GM18909 (cell line): ENCODE measurements around the gene FILIP1L.

Experiments
- ATAC-seq: cut with Tn5 transposase; IDR thresholded peaks from one replicate; pipeline ENCODE4 v1.9.1; 2021; ENCODE audit warnings: mild to moderate bottlenecking; ENCODE audit not compliant: unreplicated experiment, poor library complexity

FILIP1L gene

GRCh38 chr3:99833617-99834205, 280.6 kb downstream of the FILIP1L start:
- ATAC-seq, result no peak

DNA sequence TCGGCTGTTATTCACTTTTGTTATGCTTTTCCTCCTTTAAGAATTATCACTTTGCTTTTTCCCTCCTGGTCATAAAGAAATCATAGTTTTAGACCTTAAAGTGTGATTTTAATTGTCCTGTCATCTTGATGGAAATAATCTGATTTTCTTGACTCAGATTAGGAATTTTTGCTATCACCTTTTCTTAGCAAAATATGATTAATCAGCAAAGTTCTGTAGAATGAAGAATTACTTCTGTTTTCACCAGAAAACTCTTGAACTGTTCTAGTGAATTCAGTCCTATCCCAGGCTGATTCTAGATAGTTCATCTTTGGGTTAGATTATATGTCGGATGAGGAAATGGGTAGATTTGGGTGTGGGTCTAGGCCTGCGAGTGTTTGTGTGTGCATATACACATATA, 284.5 kb downstream of the FILIP1L start:
- ATAC-seq, result no peak

GRCh38 chr3:99825004-99825640, 289.2 kb downstream of the FILIP1L start:
- ATAC-seq, result no peak

DNA sequence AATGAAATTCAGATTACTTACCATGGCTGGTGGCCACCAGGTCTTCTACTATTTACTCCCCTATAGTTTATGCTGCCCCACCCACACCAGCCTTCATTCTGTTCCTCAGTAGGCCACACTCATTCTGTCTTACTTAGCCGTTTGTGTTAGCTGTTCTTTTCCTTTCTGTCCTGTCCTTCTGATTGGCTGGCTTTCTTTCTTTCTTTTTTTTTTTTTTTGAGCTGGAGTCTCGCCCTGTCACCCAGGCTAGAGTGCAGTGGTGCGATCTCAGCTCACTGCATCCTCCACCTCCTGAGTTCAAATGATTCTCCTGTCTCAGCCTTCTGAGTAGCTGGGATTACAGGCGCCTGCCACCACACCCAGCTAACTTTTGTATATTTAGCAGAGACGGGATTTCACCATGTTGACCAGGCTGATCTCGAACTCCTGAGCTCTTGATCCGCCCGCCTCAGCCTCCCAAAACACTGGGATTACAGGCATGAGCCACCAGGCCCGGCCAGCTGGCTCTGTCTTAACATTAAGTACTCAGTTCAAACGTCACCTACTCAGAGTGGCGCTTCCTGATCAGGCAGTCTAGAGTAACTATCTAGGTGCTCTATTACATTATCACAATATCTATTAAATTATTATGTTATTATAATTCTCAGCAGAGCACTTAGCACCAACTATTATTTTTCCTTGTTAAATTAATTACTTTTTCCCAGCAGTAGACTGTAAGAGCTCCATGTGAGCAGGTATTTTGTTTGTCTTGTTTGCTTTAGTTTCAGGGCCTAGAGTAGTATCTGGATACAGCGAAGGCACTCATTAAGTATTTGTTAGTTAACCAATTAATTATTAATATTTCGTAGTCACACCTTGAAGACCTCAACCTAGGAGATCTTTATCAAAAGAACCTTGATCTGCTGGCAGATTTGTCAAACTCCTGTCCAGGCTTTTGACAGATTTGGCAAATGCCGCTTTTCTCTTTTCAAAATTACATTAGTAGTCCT, 290.3 kb downstream of the FILIP1L start:
- no peak for ATAC-seq

DNA sequence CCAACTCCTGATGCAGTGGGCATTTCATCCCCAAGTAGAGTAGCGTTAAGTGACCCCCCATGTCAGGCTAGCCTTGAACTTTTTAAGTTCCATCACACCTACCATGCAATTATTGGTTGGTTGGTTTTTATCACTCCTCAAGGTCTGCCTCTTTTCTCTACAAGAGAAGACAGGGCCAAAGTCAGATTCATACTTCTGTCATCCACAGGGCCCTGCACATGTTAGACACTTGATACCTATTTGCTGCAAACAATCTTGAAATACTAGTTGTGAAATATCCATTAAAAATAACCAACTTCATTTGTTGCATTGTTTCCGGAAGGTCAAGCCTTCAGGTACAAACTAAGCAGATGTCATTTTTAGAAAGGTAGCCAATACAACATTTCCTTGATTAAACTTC, 295.5 kb downstream of the FILIP1L start:
- ATAC-seq, result no peak

GRCh38 chr3:99817437-99818240, 296.7 kb downstream of the FILIP1L start, which contains the start of gene CMSS1:
Gene CMSS1, plus strand, starts transcription at chr3:99817862.
- ATAC-seq, result peak; percentile 99

GRCh38 chr3:99817047-99817436, 297.3 kb downstream of the FILIP1L start:
- peak; percentile 0 for ATAC-seq

DNA sequence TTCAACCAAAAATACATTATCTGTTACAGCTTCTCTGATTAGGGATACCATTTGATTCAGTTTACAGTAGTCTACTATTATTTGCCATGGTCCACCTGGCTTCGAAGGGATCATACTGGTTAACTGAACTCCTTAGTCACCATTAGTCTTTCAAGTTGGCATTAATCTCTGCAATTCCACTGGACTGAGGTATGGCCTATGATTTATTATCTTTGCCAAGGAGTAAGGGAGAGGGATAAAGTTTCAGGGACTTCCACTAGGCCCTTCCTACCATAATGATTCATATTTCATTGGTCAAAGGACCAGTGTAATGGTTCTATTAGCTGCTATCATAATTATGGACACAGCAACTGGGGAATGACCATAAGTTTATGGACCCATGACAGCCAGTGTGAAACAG, 303.9 kb downstream of the FILIP1L start:
- no peak for ATAC-seq

GRCh38 chr3:99809565-99809964, 304.7 kb downstream of the FILIP1L start:
- ATAC-seq, result no peak

DNA sequence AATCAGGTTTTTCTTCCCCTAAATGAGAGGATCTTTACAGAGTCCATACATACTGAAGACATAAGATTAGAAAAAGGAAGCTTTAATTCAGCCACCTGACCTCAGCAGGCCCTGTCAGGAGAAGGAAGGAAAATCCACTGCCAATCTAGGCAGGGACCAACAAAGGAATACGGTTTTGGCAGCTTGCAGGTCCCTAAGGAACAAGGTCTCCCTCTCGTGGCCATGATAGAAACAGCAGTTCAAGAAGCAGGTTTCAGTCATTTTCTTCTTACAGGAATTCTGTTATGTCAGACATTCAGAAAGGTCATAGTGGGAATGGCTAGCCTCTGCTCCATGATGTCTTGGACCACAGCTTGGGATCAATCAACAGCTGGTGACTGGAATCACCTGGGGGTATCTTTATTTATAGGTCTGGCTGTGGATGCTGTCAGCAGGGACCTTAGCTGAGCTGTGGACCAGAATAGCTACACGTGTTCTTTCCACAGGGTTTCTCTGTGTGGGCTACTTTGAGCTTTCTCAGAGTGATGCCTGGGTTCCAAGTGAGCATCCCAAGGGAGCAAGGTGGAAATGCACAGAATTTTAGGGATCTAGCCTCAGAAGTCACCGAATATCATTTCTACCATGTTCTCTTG, 306.0 kb downstream of the FILIP1L start:
- ATAC-seq, result peak; percentile 64

GRCh38 chr3:99805160-99805559, 309.1 kb downstream of the FILIP1L start:
- no peak for ATAC-seq

DNA sequence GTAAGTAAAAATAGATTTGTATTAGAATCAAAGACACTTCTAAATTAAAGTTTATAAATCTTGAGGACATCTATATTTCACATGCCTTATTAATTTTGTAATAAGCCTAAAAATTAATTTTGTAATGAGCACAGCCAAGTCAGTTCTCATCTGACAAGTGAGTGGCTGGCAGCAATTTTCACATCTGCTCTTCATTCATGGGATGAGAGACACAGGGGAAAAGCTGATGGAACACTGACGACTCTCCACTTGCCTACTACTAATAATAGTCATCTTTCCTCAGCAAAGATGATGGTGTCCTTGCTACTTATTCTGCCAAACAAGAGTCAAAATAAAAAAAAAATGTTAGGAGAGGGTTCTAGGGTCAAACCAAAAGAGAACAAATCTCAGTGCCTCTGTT, 311.0 kb downstream of the FILIP1L start:
- ATAC-seq, result no peak

DNA sequence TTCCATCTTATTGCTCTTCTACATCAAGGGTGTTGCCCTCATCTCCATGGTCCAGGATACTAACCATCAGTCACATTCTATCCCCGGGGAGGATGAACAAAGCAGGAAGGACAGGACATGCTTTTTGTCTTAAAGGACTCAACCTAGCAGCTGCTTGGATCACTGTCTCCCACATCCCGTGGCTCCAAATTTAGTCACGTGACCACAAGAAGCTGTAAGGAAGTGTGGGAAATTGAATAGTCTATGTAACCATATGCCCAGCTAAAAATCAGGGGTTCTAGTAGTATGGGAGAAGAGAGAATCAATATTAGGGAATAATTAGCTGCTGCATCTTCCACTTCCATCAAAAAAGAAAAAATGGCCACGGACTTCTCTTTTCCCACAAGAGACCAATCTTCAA, 314.9 kb downstream of the FILIP1L start:
- no peak for ATAC-seq

DNA sequence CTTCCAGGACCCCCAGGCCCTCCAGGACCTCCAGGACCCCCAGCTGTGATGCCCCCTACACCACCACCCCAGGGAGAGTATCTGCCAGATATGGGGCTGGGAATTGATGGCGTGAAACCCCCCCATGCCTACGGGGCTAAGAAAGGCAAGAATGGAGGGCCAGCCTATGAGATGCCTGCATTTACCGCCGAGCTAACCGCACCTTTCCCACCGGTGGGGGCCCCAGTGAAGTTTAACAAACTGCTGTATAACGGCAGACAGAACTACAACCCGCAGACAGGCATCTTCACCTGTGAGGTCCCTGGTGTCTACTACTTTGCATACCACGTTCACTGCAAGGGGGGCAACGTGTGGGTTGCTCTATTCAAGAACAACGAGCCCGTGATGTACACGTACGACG, 318.7 kb downstream of the FILIP1L start:
- ATAC-seq, result no peak

DNA sequence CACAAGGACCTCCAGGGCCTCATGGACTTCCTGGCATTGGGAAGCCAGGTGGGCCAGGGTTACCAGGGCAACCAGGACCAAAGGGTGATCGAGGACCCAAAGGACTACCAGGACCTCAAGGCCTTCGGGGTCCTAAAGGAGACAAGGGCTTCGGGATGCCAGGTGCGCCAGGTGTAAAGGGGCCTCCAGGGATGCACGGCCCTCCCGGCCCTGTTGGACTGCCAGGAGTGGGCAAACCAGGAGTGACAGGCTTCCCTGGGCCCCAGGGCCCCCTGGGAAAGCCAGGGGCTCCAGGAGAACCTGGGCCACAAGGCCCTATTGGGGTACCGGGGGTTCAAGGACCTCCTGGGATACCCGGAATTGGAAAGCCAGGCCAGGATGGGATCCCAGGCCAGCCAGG, 319.8 kb downstream of the FILIP1L start:
- ATAC-seq, result no peak

- peak; percentile 96 for ATAC-seq
Measured at GRCh38 chr3:99789011-99789721, 325.1 kb downstream of the FILIP1L start.
